MM.1S (cell line): ENCODE data around the gene TCF7L2.

Experiments used
- DNase-seq: peaks from one replicate; pipeline ENCODE4 v3.0.0-alpha.2; 2015
- H2AFZ ChIP-seq: fragments of 300-600 bp; sonication (generic); 2 replicates; pipeline ENCODE4 v1.6.0; 2016; ENCODE audit warnings: antibody characterized with exemption, low read length
- H3F3A ChIP-seq: fragments of 300-600 bp; sonication (generic); 2 replicates; pipeline ENCODE4 v1.6.1; 2016; ENCODE audit warnings: mild to moderate bottlenecking, antibody characterized with exemption, low read length, moderate library complexity, mixed read lengths; ENCODE audit not compliant: insufficient read depth
- H3K27ac ChIP-seq: fragments of 300-600 bp; sonication (generic); 2 replicates; pipeline ENCODE4 v1.5.1; 2016; ENCODE audit warnings: mild to moderate bottlenecking, low read length
- H3K27me3 ChIP-seq: fragments of 300-600 bp; sonication (generic); replicated peaks from 2 replicates; pipeline ENCODE4 v1.6.0; 2016; ENCODE audit warnings: low read length; ENCODE audit not compliant: insufficient read depth
- H3K36me3 ChIP-seq: fragments of 300-600 bp; sonication (generic); replicated peaks from 2 replicates; pipeline ENCODE4 v1.6.1; 2016; ENCODE audit warnings: mild to moderate bottlenecking, low read length, mixed read lengths; ENCODE audit not compliant: insufficient read depth
- H3K4me1 ChIP-seq: fragments of 300-600 bp; sonication (generic); 2 replicates; pipeline ENCODE4 v1.6.1; 2016; ENCODE audit warnings: low read length, mixed read lengths
- H3K4me2 ChIP-seq: fragments of 300-600 bp; sonication (generic); 2 replicates; pipeline ENCODE4 v1.6.0; 2016; ENCODE audit warnings: low read depth, low read length
- H3K4me3 ChIP-seq: fragments of 300-600 bp; sonication (generic); 2 replicates; pipeline ENCODE4 v1.5.1; 2016; ENCODE audit warnings: low read length, mixed read lengths
- H3K79me2 ChIP-seq: fragments of 300-600 bp; sonication (generic); 2 replicates; pipeline ENCODE4 v1.6.1; 2016; ENCODE audit warnings: mixed run types, low read length, mixed read lengths
- H3K9ac ChIP-seq: fragments of 300-600 bp; sonication (generic); 2 replicates; pipeline ENCODE4 v1.6.1; 2016; ENCODE audit warnings: low read length, mixed read lengths
- H3K9me2 ChIP-seq: fragments of 300-600 bp; sonication (generic); replicated peaks from 2 replicates; pipeline ENCODE4 v1.6.1; 2016; ENCODE audit warnings: mild to moderate bottlenecking, low read length, mixed read lengths; ENCODE audit not compliant: insufficient read depth
- H3K9me3 ChIP-seq: fragments of 300-600 bp; sonication (generic); replicated peaks from 2 replicates; pipeline ENCODE4 v1.6.1; 2016; ENCODE audit warnings: mild to moderate bottlenecking, low read length, mixed read lengths; ENCODE audit not compliant: insufficient read depth
- H4K20me1 ChIP-seq: fragments of 300-600 bp; sonication (generic); 2 replicates; pipeline ENCODE4 v1.6.1; 2016; ENCODE audit warnings: mild to moderate bottlenecking, low read length, moderate library complexity, mixed read lengths; ENCODE audit not compliant: insufficient read depth
- EZH2 ChIP-seq: fragments of 300-600 bp; sonication (generic); optimal IDR thresholded peaks from 2 replicates; pipeline ENCODE3; 2017; ENCODE audit warnings: low read depth, mild to moderate bottlenecking, antibody characterized with exemption, low read length, mixed read lengths
- EZH2phosphoT487 ChIP-seq: fragments of 300-600 bp; sonication (generic); IDR thresholded peaks from 2 replicates; pipeline ENCODE4 v1.6.1; 2018; ENCODE audit warnings: antibody characterized with exemption, low read length
- TF ChIP-seq, protein P1 (sequence below): fragments of 300-600 bp; sonication (generic); IDR thresholded peaks from 2 replicates; pipeline ENCODE4 v1.5.1; 2016; ENCODE audit warnings: antibody characterized with exemption, low read length, mixed read lengths

TCF7L2 gene

DNA sequence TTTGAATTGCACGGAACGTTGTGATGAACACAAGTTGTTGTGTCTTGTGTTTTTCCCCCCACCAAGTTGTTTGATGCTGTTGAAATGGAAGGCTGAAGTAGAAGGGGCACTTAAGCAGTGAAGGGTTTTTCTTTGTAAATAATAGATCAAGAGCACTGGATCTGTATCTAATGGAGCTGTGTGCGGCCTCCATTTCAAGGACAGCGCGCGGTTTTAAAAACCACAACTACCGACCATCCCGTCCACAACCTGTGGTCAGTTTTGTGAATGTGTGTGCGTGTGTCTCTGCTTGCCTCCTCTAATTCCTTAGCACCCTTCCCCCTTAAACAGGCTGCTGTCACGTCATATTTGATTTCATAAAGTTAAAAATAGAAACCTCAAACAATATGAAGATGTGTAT is 165.5 kb downstream of the TCF7L2 start:
- Histone ChIP-seq H3K4me2 (no peak overlapping the region), H2AFZ (no peak overlapping the region), H3K27me3 (no peaks in the 10 kb centered on the region), H4K20me1 (no peaks in the 10 kb centered on the region), H3K9me3 (no peaks in the 10 kb centered on the region), H3K79me2 (no peaks in the 10 kb centered on the region), H3K4me3 (no peak overlapping the region), H3K36me3 (no peaks in the 10 kb centered on the region), H3F3A (no peaks in the 10 kb centered on the region), H3K9ac (no peak overlapping the region), H3K27ac (no peak overlapping the region), H3K9me2 (no peaks in the 10 kb centered on the region), H3K4me1 (no peaks in the 10 kb centered on the region)
- TF ChIP-seq, protein P1, sequence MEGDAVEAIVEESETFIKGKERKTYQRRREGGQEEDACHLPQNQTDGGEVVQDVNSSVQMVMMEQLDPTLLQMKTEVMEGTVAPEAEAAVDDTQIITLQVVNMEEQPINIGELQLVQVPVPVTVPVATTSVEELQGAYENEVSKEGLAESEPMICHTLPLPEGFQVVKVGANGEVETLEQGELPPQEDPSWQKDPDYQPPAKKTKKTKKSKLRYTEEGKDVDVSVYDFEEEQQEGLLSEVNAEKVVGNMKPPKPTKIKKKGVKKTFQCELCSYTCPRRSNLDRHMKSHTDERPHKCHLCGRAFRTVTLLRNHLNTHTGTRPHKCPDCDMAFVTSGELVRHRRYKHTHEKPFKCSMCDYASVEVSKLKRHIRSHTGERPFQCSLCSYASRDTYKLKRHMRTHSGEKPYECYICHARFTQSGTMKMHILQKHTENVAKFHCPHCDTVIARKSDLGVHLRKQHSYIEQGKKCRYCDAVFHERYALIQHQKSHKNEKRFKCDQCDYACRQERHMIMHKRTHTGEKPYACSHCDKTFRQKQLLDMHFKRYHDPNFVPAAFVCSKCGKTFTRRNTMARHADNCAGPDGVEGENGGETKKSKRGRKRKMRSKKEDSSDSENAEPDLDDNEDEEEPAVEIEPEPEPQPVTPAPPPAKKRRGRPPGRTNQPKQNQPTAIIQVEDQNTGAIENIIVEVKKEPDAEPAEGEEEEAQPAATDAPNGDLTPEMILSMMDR: no peak
- TF ChIP-seq EZH2 (no peak), EZH2phosphoT487 (no peak)
- no peak for DNase-seq

DNA sequence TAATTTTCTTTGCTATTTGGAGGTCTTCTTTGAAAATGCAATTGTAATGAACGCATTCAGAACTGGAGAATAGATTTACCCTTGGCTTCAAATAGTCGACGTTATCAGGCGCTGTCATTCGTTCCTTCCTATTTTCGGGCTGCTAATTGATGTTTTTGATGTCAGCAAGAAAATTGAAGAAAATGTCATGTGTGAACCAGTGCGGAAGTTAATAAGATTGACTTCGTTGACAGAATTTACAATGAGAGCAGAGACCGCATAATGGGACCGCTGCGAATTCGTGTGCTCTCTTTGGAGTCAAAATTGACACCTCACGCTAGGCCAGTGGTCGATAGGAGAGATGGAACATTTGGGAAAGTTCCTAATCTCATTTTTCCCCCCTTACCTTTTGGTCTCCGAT is 168.8 kb downstream of the TCF7L2 start:
- Histone ChIP-seq H3K4me1 (no peaks in the 10 kb centered on the region), H3F3A (no peaks in the 10 kb centered on the region), H4K20me1 (no peaks in the 10 kb centered on the region), H3K4me3 (no peak overlapping the region), H3K9me2 (no peaks in the 10 kb centered on the region), H3K36me3 (no peaks in the 10 kb centered on the region), H3K9me3 (no peaks in the 10 kb centered on the region), H3K79me2 (no peaks in the 10 kb centered on the region), H3K9ac (no peak overlapping the region), H3K27me3 (no peaks in the 10 kb centered on the region), H2AFZ (no peak overlapping the region), H3K27ac (no peak overlapping the region), H3K4me2 (no peak overlapping the region)
- no peak for DNase-seq
- no peak for TF ChIP-seq EZH2phosphoT487
- no peak for TF ChIP-seq EZH2
- TF ChIP-seq, protein P1: no peak

DNA sequence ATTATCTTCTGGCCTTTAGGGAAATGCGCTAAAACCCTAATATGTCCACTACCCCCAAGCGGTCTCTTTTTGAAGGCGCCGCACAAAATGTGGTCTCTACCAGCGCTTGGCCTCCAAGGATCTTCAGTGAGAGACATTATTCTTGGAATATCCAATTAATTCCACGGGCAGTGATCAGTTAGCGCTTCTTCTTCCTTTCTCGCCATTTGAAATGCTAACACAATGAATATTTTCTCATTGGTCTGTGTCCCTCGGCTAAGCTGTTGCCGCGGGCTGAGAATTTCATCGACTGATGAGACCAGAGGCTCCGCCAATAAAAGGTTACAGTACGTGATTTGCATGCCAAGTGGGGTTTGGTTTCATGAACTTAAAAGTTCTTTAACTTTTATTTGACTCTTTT is 169.8 kb downstream of the TCF7L2 start:
- Histone ChIP-seq H3K36me3 (no peaks in the 10 kb centered on the region), H3K4me1 (no peaks in the 10 kb centered on the region), H3K9me3 (no peaks in the 10 kb centered on the region), H3K9me2 (no peaks in the 10 kb centered on the region), H4K20me1 (no peaks in the 10 kb centered on the region), H3K9ac (no peak overlapping the region), H2AFZ (no peak overlapping the region), H3K79me2 (no peaks in the 10 kb centered on the region), H3K4me3 (no peak overlapping the region), H3K27me3 (no peaks in the 10 kb centered on the region), H3K4me2 (no peak overlapping the region), H3F3A (no peaks in the 10 kb centered on the region), H3K27ac (no peak overlapping the region)
- TF ChIP-seq, protein P1: no peak
- TF ChIP-seq EZH2: no peak
- no peak for TF ChIP-seq EZH2phosphoT487
- DNase-seq: no peak
